Uterus (tissue), 2 donors: ENCODE measurements around the gene DLK2.
"Not testable (repeated sequence)": the region's sequence is repeated elsewhere in the genome, so short reads cannot be mapped to it uniquely, and the experiment has no call there.

ENCODE experiments used
- POLR2A ChIP-seq, 2 donors: fragments of 450-650 bp; IDR thresholded peaks; one replicate each; pipeline ENCODE4 v1.6.1; 2016; ENCODE audit warnings: antibody characterized with exemption in 2 of 2, mild to moderate bottlenecking in 1 of 2, moderate library complexity in 1 of 2
- TF ChIP-seq, protein P1 (sequence below), 4 experiments: fragments of 200-600 bp in 2 of 4; fragments of 450-650 bp in 2 of 4; sonication (generic) in 2 of 4; IDR thresholded peaks; one replicate each; pipeline ENCODE4 v1.5.1; 2016 to 2019; ENCODE audit warnings: antibody characterized with exemption in 4 of 4, mild to moderate bottlenecking in 2 of 4, moderate library complexity in 1 of 4

- TF ChIP-seq, protein P1, sequence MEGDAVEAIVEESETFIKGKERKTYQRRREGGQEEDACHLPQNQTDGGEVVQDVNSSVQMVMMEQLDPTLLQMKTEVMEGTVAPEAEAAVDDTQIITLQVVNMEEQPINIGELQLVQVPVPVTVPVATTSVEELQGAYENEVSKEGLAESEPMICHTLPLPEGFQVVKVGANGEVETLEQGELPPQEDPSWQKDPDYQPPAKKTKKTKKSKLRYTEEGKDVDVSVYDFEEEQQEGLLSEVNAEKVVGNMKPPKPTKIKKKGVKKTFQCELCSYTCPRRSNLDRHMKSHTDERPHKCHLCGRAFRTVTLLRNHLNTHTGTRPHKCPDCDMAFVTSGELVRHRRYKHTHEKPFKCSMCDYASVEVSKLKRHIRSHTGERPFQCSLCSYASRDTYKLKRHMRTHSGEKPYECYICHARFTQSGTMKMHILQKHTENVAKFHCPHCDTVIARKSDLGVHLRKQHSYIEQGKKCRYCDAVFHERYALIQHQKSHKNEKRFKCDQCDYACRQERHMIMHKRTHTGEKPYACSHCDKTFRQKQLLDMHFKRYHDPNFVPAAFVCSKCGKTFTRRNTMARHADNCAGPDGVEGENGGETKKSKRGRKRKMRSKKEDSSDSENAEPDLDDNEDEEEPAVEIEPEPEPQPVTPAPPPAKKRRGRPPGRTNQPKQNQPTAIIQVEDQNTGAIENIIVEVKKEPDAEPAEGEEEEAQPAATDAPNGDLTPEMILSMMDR (IDR thresholded peaks at IDR 0.05), result not testable (repeated sequence)
- TF ChIP-seq POLR2A (IDR thresholded peaks at IDR 0.05), result not testable (repeated sequence)
Measured at GRCh38 chr6:43458154-43458553, 2.8 kb upstream of the DLK2 start.
